GM12878 (cell line): ENCODE results near the gene CREG1.

Experiments used
- BACH1 ChIP-seq: fragments of 450-650 bp; IDR thresholded peaks from 2 replicates; pipeline ENCODE4 v1.6.1; 2017; ENCODE audit warnings: mild to moderate bottlenecking, borderline replicate concordance
- CHD2 ChIP-seq: IDR thresholded peaks from 2 replicates; pipeline ENCODE4 v1.6.1; 2011; ENCODE audit warnings: low read depth, low read length, improper control_type of control experiment, borderline replicate concordance
- POLR2A ChIP-seq: IDR thresholded peaks from 2 replicates; pipeline ENCODE4 v1.6.1; 2011; ENCODE audit warnings: low read depth, mild to moderate bottlenecking, low read length
- POLR2AphosphoS5 ChIP-seq: IDR thresholded peaks from 2 replicates; pipeline ENCODE4 v1.6.1; 2011; ENCODE audit warnings: mild to moderate bottlenecking, low read length, inconsistent platforms
- RAD21 ChIP-seq: IDR thresholded peaks from 2 replicates; pipeline ENCODE4 v1.6.1; 2011; ENCODE audit warnings: mild to moderate bottlenecking, low read depth, low read length, moderate library complexity; ENCODE audit not compliant: insufficient read depth
- SUZ12 ChIP-seq: fragments of 200-600 bp; sonication (generic); IDR thresholded peaks from one replicate; pipeline ENCODE4 v1.6.1; 2018; ENCODE audit warnings: antibody characterized with exemption, mild to moderate bottlenecking; ENCODE audit not compliant: unreplicated experiment
- TAF1 ChIP-seq: IDR thresholded peaks from 2 replicates; pipeline ENCODE4 v1.6.1; 2011; ENCODE audit warnings: mild to moderate bottlenecking, low read depth, low read length, borderline replicate concordance
- TF ChIP-seq, protein P1 (sequence below), 3 experiments: IDR thresholded peaks in 2 of 3; conservative IDR thresholded peaks in 1 of 3; 2 replicates each; pipeline ENCODE4 v1.5.1; 2011; ENCODE audit warnings: low read depth in 3 of 3, low read length in 3 of 3, mild to moderate bottlenecking in 3 of 3, control low read depth in 2 of 3, moderate library complexity in 2 of 3, inconsistent platforms in 1 of 3, mixed read lengths in 1 of 3; ENCODE audit not compliant: control insufficient read depth in 2 of 3, insufficient read depth in 1 of 3; ENCODE audit errors: extremely low read depth in 1 of 3
- TF ChIP-seq, protein P2 (sequence below): fragments of 450-650 bp; IDR thresholded peaks from 2 replicates; pipeline ENCODE4 v1.6.1; 2016; ENCODE audit warnings: mild to moderate bottlenecking, moderate library complexity, borderline replicate concordance

DNA sequence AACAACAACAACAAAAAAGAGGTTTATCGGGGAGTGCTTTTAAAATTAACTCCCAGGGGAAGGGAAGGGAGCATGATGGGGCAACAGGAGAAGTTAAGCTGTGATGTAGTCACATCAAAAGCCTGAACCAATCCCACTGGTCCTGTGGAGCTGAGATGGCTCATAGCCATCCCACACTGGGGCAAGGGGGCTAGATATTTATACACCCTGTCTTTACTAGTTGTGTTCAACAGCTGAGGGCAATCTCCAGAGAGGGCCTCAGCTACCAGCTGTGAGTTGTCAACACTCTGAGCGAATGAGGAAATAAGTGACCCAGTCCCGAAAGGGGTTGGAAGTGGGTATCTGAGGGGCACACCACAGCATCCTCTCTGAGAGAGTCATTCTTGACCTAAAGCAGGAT, 31.0 kb upstream of the CREG1 start:
- TF ChIP-seq POLR2AphosphoS5, result no peak
- TF ChIP-seq RAD21, result no peak
- TF ChIP-seq TAF1, result no peak
- TF ChIP-seq SUZ12, result no peak
- TF ChIP-seq POLR2A, result no peak
- no peak for TF ChIP-seq BACH1
- TF ChIP-seq, protein P1, sequence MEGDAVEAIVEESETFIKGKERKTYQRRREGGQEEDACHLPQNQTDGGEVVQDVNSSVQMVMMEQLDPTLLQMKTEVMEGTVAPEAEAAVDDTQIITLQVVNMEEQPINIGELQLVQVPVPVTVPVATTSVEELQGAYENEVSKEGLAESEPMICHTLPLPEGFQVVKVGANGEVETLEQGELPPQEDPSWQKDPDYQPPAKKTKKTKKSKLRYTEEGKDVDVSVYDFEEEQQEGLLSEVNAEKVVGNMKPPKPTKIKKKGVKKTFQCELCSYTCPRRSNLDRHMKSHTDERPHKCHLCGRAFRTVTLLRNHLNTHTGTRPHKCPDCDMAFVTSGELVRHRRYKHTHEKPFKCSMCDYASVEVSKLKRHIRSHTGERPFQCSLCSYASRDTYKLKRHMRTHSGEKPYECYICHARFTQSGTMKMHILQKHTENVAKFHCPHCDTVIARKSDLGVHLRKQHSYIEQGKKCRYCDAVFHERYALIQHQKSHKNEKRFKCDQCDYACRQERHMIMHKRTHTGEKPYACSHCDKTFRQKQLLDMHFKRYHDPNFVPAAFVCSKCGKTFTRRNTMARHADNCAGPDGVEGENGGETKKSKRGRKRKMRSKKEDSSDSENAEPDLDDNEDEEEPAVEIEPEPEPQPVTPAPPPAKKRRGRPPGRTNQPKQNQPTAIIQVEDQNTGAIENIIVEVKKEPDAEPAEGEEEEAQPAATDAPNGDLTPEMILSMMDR (IDR thresholded peaks at IDR 0.05 in 2 of 3, conservative IDR thresholded peaks at IDR 0.05 in 1 of 3; ENCODE audit: control insufficient read depth in 2 of 3, extremely low read depth in 1 of 3, insufficient read depth in 1 of 3, low read depth in 3 of 3, low read length in 3 of 3), result no peak
- TF ChIP-seq, protein P2, sequence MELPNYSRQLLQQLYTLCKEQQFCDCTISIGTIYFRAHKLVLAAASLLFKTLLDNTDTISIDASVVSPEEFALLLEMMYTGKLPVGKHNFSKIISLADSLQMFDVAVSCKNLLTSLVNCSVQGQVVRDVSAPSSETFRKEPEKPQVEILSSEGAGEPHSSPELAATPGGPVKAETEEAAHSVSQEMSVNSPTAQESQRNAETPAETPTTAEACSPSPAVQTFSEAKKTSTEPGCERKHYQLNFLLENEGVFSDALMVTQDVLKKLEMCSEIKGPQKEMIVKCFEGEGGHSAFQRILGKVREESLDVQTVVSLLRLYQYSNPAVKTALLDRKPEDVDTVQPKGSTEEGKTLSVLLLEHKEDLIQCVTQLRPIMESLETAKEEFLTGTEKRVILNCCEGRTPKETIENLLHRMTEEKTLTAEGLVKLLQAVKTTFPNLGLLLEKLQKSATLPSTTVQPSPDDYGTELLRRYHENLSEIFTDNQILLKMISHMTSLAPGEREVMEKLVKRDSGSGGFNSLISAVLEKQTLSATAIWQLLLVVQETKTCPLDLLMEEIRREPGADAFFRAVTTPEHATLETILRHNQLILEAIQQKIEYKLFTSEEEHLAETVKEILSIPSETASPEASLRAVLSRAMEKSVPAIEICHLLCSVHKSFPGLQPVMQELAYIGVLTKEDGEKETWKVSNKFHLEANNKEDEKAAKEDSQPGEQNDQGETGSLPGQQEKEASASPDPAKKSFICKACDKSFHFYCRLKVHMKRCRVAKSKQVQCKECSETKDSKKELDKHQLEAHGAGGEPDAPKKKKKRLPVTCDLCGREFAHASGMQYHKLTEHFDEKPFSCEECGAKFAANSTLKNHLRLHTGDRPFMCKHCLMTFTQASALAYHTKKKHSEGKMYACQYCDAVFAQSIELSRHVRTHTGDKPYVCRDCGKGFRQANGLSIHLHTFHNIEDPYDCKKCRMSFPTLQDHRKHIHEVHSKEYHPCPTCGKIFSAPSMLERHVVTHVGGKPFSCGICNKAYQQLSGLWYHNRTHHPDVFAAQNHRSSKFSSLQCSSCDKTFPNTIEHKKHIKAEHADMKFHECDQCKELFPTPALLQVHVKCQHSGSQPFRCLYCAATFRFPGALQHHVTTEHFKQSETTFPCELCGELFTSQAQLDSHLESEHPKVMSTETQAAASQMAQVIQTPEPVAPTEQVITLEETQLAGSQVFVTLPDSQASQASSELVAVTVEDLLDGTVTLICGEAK, result no peak
- no peak for TF ChIP-seq CHD2
